Activated CD4-positive, alpha-beta T cell treated with anti-CD3 and anti-CD28 coated beads, Interleukin-2, amount 50 U/mL, for 16 hours (primary cell): ENCODE measurements around the gene ARHGAP23.
A peak's percentile ranks its signal among the peaks of the same experiment; 100 is the strongest.

Experiments
- DNase-seq: peaks from one replicate; pipeline ENCODE4 v3.0.0-alpha.2; 2020

The ARHGAP23 gene

DNA sequence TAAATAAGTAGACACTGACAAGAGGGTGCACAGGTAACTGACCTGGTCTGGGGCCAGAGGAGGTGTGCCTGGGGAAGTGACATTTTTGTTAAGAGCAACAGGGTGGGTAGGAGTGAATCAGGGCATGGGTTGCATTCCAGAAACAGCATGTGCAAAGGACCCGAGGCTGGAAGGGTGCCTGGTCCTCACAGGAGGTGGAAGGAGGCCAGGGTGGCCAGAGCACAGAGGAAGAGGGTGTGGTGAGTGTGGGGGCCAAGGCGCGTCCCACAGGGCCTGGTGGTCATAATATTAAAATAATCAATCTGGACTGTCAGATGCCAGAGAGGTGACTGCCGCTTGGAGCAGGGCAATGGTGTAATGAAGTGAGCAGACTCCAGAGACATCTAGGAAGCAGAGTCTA, 14.3 kb downstream of the ARHGAP23 start:
- no peak for DNase-seq

GRCh38 chr17:38443356-38444031, 15.2 kb downstream of the ARHGAP23 start:
- DNase-seq: no peak

DNA sequence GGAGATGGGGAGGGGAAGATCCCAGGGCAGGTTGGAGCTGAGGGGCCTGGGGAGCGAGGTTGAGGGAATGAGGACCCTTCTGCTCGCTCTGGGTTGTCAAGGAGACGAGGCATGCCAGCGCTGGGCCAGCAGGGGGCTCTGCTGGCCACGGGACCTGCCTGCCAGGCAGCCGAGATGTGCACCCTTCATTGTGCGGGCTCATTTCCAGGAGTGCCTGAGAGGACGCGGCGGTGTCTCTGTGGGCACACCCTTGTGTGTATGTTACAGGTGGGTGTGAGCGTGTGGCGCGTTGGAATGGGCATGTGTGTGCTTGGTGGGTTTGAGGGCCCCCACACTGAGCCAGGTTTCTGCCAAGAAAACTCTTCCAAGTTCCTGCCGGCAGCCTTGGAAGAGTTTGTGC, 15.9 kb downstream of the ARHGAP23 start:
- DNase-seq: peak; percentile 44

DNA sequence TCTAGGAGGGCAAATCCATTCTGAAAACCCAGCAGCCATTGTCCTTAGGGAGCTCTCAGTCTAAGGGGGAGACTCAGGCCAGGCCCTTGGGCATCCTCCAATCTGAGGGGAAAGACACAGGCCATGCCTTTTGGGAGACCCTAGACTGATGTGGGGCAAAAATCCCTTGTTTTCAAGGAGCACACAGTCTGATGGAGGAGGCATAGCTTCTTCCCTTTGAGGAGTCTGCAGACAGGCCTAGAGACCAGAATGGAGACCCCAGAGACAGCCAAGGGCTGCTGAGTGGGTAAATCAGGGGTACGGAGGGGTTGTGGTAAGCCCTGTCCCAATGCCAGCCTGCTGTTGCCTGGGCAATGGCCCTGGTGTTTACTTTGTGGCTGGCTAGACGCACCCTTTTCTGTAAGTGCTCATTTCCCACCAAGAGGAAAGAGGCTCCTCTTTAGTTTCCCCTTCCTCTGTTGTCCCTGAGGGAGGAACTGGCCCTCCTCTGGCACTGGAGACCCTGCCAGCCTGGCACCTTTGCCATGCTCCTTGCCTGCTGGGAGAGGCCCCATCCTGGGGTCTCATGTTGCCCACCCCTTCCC, 19.3 kb downstream of the ARHGAP23 start:
- DNase-seq: no peak

DNA sequence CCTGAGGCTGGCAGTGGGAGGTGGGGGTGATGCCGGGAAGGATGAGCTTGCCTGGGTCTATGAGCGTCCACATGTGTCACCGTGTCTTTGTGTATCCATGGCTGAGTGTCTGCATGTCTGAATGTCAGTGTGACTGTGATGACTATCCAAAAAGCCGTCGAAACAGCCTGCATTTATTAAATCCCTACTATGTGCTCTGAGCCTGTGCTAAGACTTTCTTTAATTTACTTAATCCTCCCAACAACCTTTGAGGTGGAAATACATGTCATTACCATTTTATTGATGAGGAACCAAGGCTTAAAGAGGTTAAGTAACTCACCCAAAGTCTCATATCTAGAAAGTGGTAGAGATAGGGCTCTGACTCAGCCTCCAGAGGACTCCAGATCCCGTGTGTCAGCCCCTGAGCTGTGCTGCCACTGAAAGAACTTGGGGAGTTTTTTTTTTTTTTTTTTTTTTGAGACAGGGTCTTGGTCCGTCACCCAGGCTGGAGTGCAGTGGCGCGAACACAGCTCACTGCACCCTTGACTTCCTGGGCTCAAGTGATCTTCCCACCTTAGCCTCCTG, 20.0 kb downstream of the ARHGAP23 start:
- DNase-seq: no peak

GRCh38 chr17:38449364-38449763, 21.1 kb downstream of the ARHGAP23 start:
- DNase-seq: no peak

- no peak for DNase-seq
These were observed 22.3 kb downstream of the ARHGAP23 start for GRCh38 chr17:38450557-38451029.

- no peak for DNase-seq
These were observed 23.0 kb downstream of the ARHGAP23 start for GRCh38 chr17:38451030-38451839.

GRCh38 chr17:38451840-38452529, 23.7 kb downstream of the ARHGAP23 start:
- no peak for DNase-seq

DNA sequence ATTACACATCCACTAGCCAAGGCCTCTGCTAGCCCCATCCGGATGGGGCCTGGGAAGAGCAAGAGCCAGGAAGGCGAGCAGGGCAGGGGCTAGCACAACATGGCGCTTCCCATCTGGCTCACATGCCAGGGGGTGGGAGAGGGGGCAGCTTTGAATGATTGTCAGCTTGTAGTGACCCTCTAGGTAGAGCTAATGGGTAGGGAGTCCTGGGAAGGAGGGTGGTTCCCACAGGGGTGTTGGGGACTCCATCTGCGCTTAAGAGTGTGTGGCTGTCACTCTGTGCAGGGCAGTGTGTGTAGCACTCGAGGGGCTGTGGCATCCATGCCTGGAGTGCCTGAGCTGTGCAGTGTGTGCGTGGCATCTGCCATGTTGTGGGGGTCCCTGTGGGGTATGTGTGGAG, 24.5 kb downstream of the ARHGAP23 start:
- DNase-seq: no peak

- DNase-seq: no peak
These were observed 25.7 kb downstream of the ARHGAP23 start for GRCh38 chr17:38453951-38454421.

DNA sequence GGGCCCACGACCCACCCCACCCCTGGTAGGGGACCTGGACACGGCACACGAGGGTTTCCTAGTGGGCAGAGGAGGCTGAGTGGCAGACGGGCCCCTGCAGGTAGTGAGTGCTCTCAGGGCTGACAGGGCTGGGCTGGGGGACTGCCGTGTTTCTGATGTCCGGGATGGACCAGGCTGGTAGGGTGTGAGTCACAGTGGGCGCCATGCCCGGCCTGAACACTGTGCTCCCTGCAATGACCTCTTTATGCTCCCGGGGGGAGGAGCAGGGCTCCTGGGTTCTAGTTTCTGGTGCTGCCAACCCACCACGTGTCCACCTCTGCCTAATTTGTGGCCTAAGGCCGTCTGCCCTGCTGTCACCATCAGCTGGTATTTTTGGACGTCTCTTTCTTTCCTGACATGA, 26.3 kb downstream of the ARHGAP23 start:
- no peak for DNase-seq

- no peak for DNase-seq
These were observed 27.1 kb downstream of the ARHGAP23 start for GRCh38 chr17:38455288-38455915.

DNA sequence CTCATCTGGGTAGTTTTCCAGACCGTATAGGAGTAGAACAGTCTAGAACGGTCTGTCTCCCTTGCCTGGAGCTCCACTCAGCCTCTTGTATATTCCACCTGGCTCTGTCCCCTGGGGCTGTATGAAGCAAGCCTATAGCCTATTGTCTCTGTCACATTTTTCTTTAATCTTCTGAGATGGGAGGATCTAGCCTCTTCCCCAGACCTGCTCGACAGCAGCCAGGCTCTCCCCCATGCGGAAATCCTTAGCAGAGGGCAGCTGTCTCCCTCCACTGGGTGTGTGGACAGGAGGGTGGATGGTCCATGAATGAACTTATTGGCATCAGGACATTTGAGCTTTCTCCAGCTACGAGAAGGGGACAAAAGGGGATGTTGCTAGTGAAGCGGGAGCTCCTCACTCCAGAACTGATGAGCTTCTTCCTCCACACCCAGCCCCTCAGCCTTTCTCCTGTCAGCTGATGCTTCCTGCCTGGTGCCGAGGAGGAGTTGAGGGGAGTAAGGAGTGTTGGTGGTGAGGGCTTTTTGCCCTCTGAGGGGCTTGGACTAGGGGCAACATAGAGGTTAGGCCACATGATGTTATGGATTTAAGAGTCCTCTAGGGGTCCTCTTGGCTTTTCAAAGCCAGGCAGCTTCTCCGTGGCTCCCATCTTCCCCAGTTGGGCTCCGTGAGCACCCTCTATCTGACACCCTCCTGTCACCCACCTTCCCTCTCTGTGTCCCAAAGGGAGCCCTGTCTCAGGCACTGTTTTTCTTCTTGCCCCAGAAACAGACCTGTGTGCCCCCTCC, 28.0 kb downstream of the ARHGAP23 start:
- no peak for DNase-seq

DNA sequence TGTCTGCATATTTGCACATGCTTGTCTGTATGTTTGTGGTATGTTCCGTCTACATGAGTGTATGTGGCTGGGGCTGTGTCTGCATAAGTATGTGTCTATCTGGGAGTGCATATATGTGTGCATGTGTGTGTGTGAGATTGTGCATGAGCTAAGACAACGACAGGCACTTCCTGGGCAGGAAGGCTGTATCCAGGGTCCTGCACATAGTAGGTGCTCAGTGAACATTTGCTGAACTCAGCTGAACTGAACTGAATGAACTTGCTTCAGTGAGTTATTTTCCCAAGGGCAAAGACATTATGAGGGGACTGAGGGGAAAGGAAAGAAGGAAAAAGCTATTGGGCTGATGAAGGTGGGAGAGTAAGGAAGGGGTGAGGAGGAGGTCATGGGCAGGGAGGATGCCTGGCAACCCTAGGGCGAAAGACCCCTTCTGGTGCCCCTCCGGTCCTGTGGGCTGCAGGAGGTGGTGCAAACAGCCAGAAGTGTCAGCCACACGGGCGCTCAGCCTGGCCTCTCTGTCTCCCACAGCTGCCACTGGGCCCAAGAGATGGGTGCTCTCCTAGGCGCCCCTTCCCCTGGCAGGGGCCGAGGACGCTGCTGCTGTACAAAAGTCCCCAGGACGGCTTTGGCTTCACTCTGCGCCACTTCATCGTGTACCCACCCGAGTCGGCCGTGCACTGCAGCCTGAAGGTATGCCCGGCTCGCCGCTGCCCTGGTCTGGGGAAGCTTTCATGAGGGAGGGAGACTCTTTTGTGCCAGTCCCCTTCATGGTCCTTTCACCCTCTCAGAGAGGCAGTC, 29.5 kb downstream of the ARHGAP23 start:
- no peak for DNase-seq

DNA sequence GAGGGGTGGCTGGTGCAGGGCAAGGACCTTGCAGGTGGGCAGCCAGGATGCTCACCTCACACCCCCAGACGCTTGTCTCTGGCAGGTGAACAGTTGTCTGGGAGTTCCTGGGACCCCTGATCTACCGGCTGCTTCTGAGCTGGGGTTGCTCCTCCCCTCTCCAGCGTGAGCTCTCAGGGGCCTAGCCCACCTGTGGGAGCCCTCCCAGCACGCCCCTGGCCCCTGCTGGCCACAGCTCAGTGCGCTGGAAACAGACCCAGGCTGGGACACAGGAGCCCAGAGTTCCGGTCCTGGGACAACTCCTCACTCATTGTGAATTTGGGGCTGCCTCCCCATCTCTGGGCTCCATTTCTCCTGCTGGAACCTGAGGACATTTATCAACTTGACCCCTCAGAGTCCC, 30.3 kb downstream of the ARHGAP23 start:
- no peak for DNase-seq

DNA sequence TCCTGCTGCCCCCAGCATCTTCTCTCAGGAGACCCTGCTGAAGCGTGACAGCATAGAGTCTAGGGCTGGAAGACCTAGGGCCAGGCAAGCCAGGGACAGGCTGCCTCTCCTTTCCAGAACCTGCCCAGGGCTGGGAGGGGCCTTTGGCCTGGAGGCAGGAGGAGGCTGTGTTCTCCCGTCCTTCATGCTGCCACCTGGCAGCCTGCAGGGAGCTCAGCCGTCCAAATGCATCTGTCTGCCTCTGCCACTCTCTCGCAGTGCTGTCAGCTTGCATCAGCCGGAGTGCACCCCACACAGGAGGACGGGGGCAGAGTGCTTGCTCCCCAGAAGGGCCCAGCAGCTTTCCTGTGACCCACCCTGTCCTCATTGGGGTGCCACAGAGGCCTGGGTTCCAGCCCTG, 31.3 kb downstream of the ARHGAP23 start:
- no peak for DNase-seq

- no peak for DNase-seq
These were observed 31.9 kb downstream of the ARHGAP23 start for GRCh38 chr17:38460082-38460715.

DNA sequence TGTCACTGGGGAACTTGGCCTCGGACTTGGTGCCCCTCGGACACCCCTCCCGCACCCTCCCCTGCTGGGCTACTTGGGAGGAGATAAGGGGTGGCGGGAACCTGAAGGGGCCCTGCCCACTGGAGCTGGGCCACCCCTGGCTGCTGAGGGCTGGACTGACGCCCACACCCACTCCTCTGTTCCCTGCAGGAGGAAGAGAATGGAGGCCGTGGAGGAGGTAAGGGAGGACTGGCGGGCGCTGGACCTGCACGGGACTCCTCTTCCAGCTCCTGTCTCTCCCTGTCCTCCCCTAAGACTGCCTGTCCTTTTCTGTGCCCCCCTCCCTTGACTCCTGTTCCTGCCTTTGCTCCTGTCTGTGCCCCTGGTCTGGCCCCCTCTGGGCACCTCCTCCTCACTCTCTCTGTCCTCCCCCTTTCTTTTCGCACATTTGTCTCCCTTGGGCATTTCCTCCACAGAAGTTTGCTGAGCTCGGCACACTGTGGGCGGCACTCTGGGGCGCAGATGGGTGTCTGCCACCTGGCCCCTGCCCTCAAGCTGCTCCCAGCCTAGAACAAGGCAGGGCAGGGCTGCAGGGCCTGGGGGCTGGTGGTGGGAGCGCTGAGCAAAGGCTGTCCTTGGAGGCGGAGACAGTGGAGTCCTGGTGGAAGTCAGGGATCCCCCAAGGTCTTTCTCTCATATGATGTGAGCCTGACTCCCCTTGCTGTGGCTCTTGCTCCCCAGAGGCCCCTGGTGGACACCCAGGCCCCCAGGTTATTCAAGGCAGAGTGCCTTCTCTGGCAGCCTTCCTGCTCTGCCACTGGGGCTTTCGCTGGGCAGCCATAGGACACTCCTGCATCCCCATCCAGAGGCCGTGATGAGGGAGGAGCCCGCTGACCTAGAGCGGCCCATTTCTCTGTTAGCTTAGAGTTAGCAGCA, 32.7 kb downstream of the ARHGAP23 start:
- no peak for DNase-seq
